NOMO-1 treated with dmso at 0.1 percent for 144 hours (cell line): ENCODE measurements around the gene STK32C.
"Not testable (repeated sequence)": the region's sequence is repeated elsewhere in the genome, so short reads cannot be mapped to it uniquely, and the experiment has no call there.

Experiments
- DNase-seq: peaks from one replicate; lab custom pipeline; 2025; ENCODE audit not compliant: unreplicated experiment; lab: John Stamatoyannopoulos, UW

The STK32C gene

GRCh38 chr10:132319853-132320653 is 12.3 kb upstream of the STK32C start:
- DNase-seq = peak; percentile 72

- not testable (repeated sequence) for DNase-seq
Observed at GRCh38 chr10:132317477-132317876, 9.7 kb upstream of the STK32C start.

GRCh38 chr10:132316133-132316532 is 8.4 kb upstream of the STK32C start:
- DNase-seq = no peak

GRCh38 chr10:132314881-132315280 is 7.1 kb upstream of the STK32C start:
- DNase-seq = not testable (repeated sequence)

GRCh38 chr10:132314336-132314735 is 6.6 kb upstream of the STK32C start:
- no peak for DNase-seq

GRCh38 chr10:132313865-132314264 is 6.1 kb upstream of the STK32C start:
- no peak for DNase-seq

- DNase-seq = no peak
Observed at GRCh38 chr10:132313305-132313704, 5.6 kb upstream of the STK32C start.

- no peak for DNase-seq
Observed at GRCh38 chr10:132311338-132311939, 3.7 kb upstream of the STK32C start.

GRCh38 chr10:132310701-132311337 is 3.1 kb upstream of the STK32C start:
- DNase-seq = no peak

GRCh38 chr10:132309879-132310591 is 2.3 kb upstream of the STK32C start:
- no peak for DNase-seq

GRCh38 chr10:132309471-132309865 is 1.7 kb upstream of the STK32C start:
- no peak for DNase-seq

- no peak for DNase-seq
Observed at GRCh38 chr10:132308587-132309470, 1.1 kb upstream of the STK32C start.

- no peak for DNase-seq
Observed at GRCh38 chr10:132306864-132307751, 642 bp downstream of the STK32C start.

GRCh38 chr10:132306343-132306685 is 1.4 kb downstream of the STK32C start:
- DNase-seq = no peak

- DNase-seq = no peak
Observed at GRCh38 chr10:132305654-132306342, 2.0 kb downstream of the STK32C start.

GRCh38 chr10:132304756-132305509 is 2.8 kb downstream of the STK32C start:
- no peak for DNase-seq

- DNase-seq = no peak
Observed at GRCh38 chr10:132303361-132304115, 4.2 kb downstream of the STK32C start.
